A673 (cell line): ENCODE data around the gene CFAP52.
"Not testable (repeated sequence)": the region's sequence is repeated elsewhere in the genome, so short reads cannot be mapped to it uniquely, and the experiment has no call there.

Experiments used
- EZH2 ChIP-seq: fragments of 200-600 bp; sonication (generic); IDR thresholded peaks from 2 replicates; pipeline ENCODE4 v1.6.1; 2017; ENCODE audit warnings: borderline replicate concordance, low read depth, mild to moderate bottlenecking, mixed read lengths, antibody characterized with exemption, low read length; ENCODE audit not compliant: poor library complexity, severe bottlenecking
- TF ChIP-seq, protein P1 (sequence below): fragments of 300-800, 200-600 bp; sonication (generic); conservative IDR thresholded peaks from 2 replicates; pipeline ENCODE4 v1.5.1; 2017; ENCODE audit warnings: low read depth, mild to moderate bottlenecking, antibody characterized with exemption, low read length, moderate library complexity, mixed read lengths

DNA sequence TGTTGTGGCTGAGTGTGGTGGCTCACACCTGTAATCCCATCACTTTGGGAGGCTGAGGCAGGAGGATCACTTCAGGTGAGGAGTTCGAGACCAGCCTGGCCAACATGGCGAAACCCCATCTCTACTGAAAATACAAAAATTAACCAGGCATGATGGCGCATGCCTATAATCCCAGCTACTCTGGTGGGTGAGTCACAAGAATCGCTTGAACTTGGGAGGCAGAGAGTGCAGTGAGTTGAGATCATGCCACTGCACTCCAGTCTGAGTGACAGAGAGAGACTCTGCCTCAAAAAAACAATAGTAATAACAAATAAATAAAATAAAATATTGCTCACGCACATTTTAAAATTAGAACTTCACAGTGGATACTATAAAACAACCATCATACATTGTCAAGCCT is 30.6 kb downstream of the CFAP52 start:
- TF ChIP-seq, protein P1, sequence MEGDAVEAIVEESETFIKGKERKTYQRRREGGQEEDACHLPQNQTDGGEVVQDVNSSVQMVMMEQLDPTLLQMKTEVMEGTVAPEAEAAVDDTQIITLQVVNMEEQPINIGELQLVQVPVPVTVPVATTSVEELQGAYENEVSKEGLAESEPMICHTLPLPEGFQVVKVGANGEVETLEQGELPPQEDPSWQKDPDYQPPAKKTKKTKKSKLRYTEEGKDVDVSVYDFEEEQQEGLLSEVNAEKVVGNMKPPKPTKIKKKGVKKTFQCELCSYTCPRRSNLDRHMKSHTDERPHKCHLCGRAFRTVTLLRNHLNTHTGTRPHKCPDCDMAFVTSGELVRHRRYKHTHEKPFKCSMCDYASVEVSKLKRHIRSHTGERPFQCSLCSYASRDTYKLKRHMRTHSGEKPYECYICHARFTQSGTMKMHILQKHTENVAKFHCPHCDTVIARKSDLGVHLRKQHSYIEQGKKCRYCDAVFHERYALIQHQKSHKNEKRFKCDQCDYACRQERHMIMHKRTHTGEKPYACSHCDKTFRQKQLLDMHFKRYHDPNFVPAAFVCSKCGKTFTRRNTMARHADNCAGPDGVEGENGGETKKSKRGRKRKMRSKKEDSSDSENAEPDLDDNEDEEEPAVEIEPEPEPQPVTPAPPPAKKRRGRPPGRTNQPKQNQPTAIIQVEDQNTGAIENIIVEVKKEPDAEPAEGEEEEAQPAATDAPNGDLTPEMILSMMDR: not testable (repeated sequence)
- not testable (repeated sequence) for TF ChIP-seq EZH2
